Measurements from ENCODE around the gene EIF5AL1.
"Not testable (repeated sequence)": the region's sequence is repeated elsewhere in the genome, so short reads cannot be mapped to it uniquely, and the experiment has no call there.

DNA sequence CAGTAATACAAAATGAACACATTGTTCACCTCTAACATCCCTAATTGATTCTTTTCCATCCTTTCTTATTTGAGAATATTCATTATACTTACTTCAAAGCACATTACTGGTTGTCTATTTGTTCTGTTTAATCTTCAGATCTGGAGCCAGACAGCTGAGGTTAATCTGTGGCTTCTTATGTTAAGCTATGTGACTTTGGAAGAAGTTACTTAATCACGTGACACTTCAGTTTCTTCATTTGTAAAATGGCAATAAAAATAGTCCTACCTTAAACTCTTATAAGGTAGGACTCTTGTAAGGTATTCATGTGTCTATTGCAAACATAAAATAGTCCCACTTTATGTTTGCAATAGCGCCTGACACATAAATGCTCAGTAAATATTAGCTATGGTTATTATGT is 34.8 kb downstream of the EIF5AL1 start:
- TF ChIP-seq POLR2AphosphoS5, GABPA (IDR thresholded peaks at IDR 0.05; ENCODE audit: low read depth): not testable (repeated sequence)
- TF ChIP-seq, protein P1, sequence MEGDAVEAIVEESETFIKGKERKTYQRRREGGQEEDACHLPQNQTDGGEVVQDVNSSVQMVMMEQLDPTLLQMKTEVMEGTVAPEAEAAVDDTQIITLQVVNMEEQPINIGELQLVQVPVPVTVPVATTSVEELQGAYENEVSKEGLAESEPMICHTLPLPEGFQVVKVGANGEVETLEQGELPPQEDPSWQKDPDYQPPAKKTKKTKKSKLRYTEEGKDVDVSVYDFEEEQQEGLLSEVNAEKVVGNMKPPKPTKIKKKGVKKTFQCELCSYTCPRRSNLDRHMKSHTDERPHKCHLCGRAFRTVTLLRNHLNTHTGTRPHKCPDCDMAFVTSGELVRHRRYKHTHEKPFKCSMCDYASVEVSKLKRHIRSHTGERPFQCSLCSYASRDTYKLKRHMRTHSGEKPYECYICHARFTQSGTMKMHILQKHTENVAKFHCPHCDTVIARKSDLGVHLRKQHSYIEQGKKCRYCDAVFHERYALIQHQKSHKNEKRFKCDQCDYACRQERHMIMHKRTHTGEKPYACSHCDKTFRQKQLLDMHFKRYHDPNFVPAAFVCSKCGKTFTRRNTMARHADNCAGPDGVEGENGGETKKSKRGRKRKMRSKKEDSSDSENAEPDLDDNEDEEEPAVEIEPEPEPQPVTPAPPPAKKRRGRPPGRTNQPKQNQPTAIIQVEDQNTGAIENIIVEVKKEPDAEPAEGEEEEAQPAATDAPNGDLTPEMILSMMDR (IDR thresholded peaks at IDR 0.05; ENCODE audit: insufficient read depth, low read length) = not testable (repeated sequence)
- TF ChIP-seq, protein P2, sequence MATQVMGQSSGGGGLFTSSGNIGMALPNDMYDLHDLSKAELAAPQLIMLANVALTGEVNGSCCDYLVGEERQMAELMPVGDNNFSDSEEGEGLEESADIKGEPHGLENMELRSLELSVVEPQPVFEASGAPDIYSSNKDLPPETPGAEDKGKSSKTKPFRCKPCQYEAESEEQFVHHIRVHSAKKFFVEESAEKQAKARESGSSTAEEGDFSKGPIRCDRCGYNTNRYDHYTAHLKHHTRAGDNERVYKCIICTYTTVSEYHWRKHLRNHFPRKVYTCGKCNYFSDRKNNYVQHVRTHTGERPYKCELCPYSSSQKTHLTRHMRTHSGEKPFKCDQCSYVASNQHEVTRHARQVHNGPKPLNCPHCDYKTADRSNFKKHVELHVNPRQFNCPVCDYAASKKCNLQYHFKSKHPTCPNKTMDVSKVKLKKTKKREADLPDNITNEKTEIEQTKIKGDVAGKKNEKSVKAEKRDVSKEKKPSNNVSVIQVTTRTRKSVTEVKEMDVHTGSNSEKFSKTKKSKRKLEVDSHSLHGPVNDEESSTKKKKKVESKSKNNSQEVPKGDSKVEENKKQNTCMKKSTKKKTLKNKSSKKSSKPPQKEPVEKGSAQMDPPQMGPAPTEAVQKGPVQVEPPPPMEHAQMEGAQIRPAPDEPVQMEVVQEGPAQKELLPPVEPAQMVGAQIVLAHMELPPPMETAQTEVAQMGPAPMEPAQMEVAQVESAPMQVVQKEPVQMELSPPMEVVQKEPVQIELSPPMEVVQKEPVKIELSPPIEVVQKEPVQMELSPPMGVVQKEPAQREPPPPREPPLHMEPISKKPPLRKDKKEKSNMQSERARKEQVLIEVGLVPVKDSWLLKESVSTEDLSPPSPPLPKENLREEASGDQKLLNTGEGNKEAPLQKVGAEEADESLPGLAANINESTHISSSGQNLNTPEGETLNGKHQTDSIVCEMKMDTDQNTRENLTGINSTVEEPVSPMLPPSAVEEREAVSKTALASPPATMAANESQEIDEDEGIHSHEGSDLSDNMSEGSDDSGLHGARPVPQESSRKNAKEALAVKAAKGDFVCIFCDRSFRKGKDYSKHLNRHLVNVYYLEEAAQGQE (IDR thresholded peaks at IDR 0.05; ENCODE audit: insufficient replicate concordance, low read depth) = not testable (repeated sequence)

All from HL-60 (cell line).